ENCODE measurements around the gene COL26A1.
A peak's percentile ranks its signal among the peaks of the same experiment; 100 is the strongest.
"Not testable (repeated sequence)": the region's sequence is repeated elsewhere in the genome, so short reads cannot be mapped to it uniquely, and the experiment has no call there.

COL26A1 gene

DNA sequence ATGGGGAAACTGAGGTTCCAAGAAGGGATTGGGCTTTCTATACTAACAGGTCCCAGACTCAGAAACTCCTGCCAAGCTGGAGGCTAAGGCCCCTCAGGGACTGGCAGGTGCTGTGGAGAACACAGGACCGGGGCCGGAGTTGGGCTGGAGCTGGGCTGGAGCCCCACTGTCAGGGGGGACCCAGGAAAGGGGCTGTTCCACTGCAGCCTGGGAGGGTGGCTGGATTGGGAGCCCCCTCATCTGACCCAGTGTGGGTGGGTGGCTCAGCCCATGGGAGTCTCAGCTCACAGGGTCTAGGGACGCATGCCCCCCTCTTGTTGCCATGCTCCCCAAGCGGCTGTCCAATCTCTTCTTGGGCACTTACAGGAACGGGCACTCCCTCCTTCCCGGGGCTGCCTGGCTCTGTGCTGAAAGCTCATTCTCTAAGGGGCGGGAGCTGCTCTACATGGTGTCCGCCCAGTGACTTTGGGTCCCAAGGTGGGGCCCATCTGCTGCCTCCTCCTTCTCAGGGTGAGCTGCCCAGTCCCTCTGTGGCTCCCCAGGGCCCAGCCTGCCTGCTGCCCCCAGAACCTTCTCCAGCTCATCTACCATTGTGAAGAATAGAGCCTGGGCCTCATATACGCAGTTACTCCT is 139.9 kb downstream of the COL26A1 start:
- no peak for DNase-seq

GRCh38 chr7:101505510-101505909 is 142.8 kb downstream of the COL26A1 start:
- DNase-seq = not testable (repeated sequence)

GRCh38 chr7:101506531-101506930 is 143.9 kb downstream of the COL26A1 start:
- DNase-seq = no peak

- no peak for DNase-seq
Observed at GRCh38 chr7:101507327-101507726, 144.7 kb downstream of the COL26A1 start.

DNA sequence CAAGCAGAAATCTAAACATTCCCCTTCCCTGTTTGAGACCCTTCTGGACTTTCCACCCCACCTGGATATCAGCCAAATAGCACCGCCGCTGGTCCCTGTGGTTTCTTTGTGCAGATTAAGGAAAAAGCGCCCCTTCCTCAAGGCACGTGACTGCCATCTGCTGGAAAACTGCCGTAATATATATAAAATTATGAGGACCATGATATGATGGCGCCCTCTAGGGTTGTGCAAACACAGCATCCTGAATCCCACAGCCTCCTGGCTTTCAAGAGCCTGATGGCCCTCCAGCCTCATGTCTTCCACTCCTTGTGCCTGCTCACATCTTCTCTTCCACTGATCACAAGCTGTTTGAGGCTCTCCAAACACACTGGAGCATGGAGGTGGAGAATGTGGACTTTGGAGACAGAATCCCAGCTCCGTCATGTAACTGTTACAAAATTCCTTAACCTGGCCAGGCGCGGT is 145.1 kb downstream of the COL26A1 start:
- peak; percentile 20 for DNase-seq

DNA sequence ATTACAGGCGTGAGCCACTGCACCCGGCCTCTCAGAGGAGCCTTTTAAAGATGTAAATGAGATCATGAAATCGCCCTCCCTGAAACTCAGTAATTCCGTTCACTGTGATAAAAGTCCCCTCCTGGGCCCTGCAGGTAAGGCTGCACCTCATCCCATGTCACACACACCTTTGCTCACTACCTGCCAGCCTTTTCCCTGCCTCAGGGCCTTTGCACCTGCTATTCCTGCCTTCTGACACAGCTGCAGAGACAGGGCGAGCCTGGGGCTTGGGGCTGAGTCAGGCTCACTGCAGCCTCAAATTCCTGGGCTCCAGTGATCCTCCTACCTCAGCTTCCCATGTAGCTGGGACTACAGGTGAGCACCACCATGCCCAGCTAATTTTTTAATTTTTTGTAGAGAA is 147.6 kb downstream of the COL26A1 start:
- DNase-seq = no peak

DNA sequence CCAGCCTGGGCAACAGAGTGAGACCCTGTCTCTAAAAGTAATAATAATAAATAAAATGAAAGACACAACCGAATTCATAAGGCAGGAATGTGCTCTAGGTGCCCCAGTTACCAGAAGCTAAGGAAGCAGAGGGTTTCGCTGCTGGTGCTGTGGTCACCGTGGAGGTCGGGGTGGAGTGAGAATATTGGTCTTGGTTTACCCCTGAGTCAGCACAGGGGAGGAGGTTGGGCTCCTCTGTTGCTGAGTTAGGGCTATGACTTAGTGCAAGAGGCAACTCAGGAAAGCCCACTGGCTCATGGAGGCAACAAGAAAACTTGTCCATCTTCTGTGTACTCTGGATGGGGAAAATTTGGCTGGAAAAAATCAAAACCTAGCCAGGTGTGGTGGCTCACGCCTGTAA is 149.3 kb downstream of the COL26A1 start:
- DNase-seq = no peak

- no peak for DNase-seq
Observed at GRCh38 chr7:101516851-101517250, 154.2 kb downstream of the COL26A1 start.

DNA sequence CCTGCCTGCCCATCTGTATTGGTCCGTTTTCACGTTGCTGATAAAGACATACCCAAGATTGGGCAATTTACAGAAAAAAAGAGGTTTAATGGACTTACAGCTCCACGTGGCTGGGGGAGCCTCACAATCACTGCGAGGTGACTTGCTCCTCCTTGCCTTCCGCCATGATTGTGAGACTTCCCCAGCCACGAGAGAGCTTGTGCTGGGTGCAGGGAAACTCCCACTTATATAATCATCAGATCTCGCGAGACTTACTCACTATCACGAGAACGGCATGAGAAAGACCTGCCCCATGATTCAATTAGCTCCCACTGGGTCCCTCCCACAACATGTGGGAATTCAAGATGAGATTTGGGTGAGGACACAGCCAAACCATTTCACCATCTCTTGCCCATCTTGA is 154.6 kb downstream of the COL26A1 start:
- DNase-seq = no peak

- DNase-seq = no peak
Observed at GRCh38 chr7:101518336-101518735, 155.7 kb downstream of the COL26A1 start.

DNA sequence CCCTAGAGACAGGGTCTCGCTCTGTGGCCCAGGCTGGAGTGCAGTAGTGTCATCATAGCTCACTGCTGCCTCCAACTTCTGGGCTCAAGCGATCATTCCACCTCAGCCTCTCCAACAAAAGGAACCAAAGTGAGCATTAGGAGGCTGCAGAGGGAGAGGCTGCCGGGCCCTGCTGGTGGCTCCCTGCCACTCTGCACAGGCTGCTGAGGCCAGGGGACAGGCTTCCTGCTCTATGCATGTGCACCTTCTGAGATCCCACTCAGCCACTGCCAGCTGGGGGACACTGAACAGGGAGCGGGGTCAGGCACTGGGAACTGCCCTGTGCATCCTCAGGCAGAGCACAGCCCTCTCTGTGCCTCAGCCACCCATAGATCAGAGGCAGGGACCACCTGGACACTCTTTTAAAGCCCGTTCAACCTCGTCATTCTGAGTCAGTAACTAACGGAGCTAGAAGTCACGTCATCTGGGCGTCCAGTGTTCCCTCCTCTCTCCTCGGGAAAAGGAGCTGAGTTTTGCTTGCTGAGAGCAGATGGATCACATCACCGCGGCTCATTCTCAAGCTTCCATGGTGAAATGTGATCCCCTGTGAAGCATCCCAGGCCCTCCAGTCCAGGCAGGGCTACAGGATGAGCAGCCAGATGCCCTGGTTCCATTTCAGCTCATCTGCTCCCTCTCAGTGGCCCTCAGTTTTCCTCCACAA is 156.8 kb downstream of the COL26A1 start:
- no peak for DNase-seq

DNA sequence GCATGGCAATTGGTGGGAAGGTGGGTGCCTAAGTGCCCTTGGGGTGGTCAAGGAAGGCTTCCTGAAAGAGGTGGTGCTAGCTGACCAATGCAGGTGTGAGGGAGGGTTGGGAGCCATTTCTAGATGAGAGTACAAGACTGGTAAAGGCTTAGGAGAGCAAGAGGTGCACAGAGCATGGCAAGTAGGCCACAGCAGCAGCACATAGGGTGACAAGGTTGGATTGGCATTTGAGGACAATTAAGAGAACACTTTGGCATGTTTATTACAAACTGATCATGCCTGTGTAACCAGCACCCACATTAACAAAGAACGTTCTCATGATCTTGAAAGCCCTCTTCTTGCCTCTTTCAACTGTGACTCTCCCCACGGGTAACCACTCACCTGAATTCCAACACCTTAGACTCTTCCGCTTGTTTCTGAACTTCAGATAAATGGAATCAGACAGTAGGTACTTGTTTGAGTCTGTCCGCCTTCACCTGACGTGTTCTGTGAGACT is 158.8 kb downstream of the COL26A1 start:
- DNase-seq = no peak

- DNase-seq = no peak
Observed at GRCh38 chr7:101522021-101522420, 159.3 kb downstream of the COL26A1 start.

DNA sequence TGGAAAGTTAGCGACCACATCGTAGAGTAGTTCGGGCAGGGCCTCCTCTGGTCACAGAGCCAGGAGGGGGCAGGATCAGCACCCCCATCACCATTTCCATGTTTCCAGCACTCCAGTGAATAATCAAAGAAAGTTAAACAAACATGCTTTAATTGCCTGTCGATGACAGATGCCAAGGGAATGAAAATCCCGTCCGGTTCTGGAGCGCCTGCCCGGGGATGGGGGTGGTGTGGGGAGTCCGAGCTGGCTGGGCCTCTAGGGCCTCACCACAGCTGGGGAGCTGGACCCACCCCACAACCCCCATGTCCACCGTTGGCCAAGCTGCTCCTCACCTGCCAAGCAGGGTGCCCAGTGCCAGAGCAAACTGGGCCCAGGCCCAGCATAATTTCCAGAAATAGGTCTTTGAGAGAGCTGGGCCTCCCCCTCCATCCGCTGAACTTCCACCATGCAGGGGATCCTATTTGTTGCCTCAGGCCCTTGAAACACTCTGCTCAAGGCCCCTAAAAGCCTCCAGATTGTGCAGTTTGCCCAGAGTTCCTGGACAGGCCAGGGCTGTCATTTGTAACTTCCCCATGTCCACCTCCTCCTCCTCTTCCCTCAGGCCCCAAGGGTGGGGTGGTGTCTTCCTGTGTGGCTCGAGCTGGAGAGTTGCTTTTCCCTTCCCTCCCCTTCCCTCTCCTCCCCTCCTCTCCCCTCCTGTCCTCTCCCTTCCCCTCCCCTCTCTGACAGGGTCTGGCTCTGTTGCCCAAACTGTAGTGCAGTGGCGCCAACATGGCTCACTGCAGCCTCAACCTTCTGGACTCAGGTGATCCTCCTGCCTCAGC is 165.4 kb downstream of the COL26A1 start:
- no peak for DNase-seq

GRCh38 chr7:101529560-101529959 is 166.9 kb downstream of the COL26A1 start:
- no peak for DNase-seq

GRCh38 chr7:101531726-101532357 is 169.2 kb downstream of the COL26A1 start:
- DNase-seq = no peak

DNA sequence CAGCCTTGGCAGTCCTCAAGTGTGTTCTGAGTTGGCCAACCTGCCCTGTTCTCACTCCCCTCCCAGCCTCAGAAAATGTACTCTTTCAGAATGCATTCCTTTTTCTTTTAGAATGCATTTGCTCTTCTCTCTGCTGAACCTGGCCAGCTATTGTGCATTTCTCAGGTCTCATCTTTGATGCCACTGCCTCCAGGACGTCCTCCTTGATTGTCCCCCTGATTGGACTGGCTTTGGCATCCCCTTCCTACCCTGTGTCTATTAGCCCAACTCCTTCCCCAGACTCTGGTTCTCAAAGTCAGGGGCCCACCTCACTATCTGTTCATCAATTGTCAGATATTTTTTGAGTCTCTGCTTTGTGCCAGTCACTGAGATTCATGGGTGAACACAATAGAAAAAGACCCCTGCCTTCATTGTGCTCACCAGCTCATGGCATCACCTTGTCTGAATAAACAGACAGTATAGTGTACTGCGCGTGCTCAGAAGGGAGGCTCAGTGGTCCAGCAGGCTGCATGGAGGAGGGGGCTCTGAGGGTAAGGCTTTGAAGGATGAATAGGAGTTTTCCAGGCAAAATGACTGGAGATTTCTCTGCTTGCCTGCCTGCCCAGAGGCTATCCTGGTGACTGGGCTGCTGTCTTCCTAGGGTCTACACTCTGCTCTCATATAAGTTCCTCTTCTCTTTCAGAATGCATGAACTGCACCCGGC is 169.9 kb downstream of the COL26A1 start:
- no peak for DNase-seq

- DNase-seq = no peak
Observed at GRCh38 chr7:101533103-101533465, 170.4 kb downstream of the COL26A1 start.

- DNase-seq = no peak
Observed at GRCh38 chr7:101534015-101534803, 171.5 kb downstream of the COL26A1 start.

DNA sequence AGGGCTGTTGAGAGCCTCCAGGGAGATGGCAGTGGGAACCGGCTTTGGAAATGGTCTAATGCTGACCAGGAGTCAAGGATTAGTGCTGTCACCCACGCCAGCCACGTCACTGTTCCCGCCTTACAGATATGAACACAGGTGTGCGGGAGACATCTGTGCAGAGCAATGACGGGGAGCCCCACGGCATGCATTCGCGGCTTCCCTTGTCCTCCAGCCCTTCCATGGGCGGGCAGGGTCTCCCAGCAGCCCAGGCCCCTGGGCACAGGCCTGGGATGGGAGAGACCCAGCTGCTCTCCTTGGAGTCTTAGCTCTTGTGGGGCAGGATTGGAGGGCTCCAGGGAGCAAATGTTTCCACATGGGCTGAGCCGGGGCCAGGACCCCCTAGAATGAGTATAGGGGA is 172.2 kb downstream of the COL26A1 start:
- no peak for DNase-seq

GRCh38 chr7:101535351-101535751 is 172.7 kb downstream of the COL26A1 start:
- DNase-seq = no peak

- no peak for DNase-seq
Observed at GRCh38 chr7:101536232-101536631, 173.6 kb downstream of the COL26A1 start.

Data from activated T-cell treated with anti-CD3 and anti-CD28 coated beads, Interleukin-2, amount 50 U/mL, for 1 hour (primary cell).